HG02642 (cell line): ENCODE data around the gene DAPK2.

Source experiments
- ATAC-seq: cut with Tn5 transposase; IDR thresholded peaks from one replicate; pipeline ENCODE4 v1.9.1; 2021; ENCODE audit warnings: mild to moderate bottlenecking; ENCODE audit not compliant: unreplicated experiment, poor library complexity

The DAPK2 gene

GRCh38 chr15:64026591-64026990 is 19.7 kb downstream of the DAPK2 start:
- no peak for ATAC-seq

- ATAC-seq: no peak
These were observed 21.9 kb downstream of the DAPK2 start for GRCh38 chr15:64024172-64025050.

- ATAC-seq: no peak
These were observed 23.1 kb downstream of the DAPK2 start for GRCh38 chr15:64023220-64023619.

- ATAC-seq: no peak
These were observed 23.7 kb downstream of the DAPK2 start for GRCh38 chr15:64022571-64022970.

- ATAC-seq: peak; percentile 59
These were observed 26.5 kb downstream of the DAPK2 start for GRCh38 chr15:64019764-64020163.

GRCh38 chr15:64017591-64018163 is 28.6 kb downstream of the DAPK2 start:
- no peak for ATAC-seq

- no peak for ATAC-seq
These were observed 29.1 kb downstream of the DAPK2 start for GRCh38 chr15:64017082-64017588.

GRCh38 chr15:64016257-64016656 is 30.0 kb downstream of the DAPK2 start:
- ATAC-seq: no peak

- ATAC-seq: no peak
These were observed 31.3 kb downstream of the DAPK2 start for GRCh38 chr15:64014995-64015394.

GRCh38 chr15:64013179-64014062 is 32.9 kb downstream of the DAPK2 start:
- ATAC-seq: no peak

GRCh38 chr15:64011736-64012135 is 34.5 kb downstream of the DAPK2 start:
- no peak for ATAC-seq

- peak; percentile 78 for ATAC-seq
These were observed 35.6 kb downstream of the DAPK2 start for GRCh38 chr15:64010719-64011118.

GRCh38 chr15:64009798-64010261 is 36.5 kb downstream of the DAPK2 start:
- ATAC-seq: peak; percentile 52

GRCh38 chr15:64009241-64009640 is 37.0 kb downstream of the DAPK2 start:
- no peak for ATAC-seq

GRCh38 chr15:64008177-64008576 is 38.1 kb downstream of the DAPK2 start:
- ATAC-seq: no peak

GRCh38 chr15:64006642-64007041 is 39.6 kb downstream of the DAPK2 start:
- no peak for ATAC-seq

GRCh38 chr15:64004587-64004986 is 41.7 kb downstream of the DAPK2 start:
- no peak for ATAC-seq

- no peak for ATAC-seq
These were observed 42.2 kb downstream of the DAPK2 start for GRCh38 chr15:64004056-64004455.

- ATAC-seq: no peak
These were observed 43.1 kb downstream of the DAPK2 start for GRCh38 chr15:64003182-64003581.

GRCh38 chr15:64001148-64001547 is 45.1 kb downstream of the DAPK2 start:
- ATAC-seq: no peak
